MM.1S (cell line): ENCODE data around the gene WDR19.

Experiments
- DNase-seq: peaks from one replicate; pipeline ENCODE4 v3.0.0-alpha.2; 2015
- H2AFZ ChIP-seq: fragments of 300-600 bp; sonication (generic); 2 replicates; pipeline ENCODE4 v1.6.0; 2016; ENCODE audit warnings: antibody characterized with exemption, low read length
- H3F3A ChIP-seq: fragments of 300-600 bp; sonication (generic); 2 replicates; pipeline ENCODE4 v1.6.1; 2016; ENCODE audit warnings: mild to moderate bottlenecking, antibody characterized with exemption, low read length, moderate library complexity, mixed read lengths; ENCODE audit not compliant: insufficient read depth
- H3K27ac ChIP-seq: fragments of 300-600 bp; sonication (generic); 2 replicates; pipeline ENCODE4 v1.5.1; 2016; ENCODE audit warnings: mild to moderate bottlenecking, low read length
- H3K27me3 ChIP-seq: fragments of 300-600 bp; sonication (generic); replicated peaks from 2 replicates; pipeline ENCODE4 v1.6.0; 2016; ENCODE audit warnings: low read length; ENCODE audit not compliant: insufficient read depth
- H3K36me3 ChIP-seq: fragments of 300-600 bp; sonication (generic); replicated peaks from 2 replicates; pipeline ENCODE4 v1.6.1; 2016; ENCODE audit warnings: mild to moderate bottlenecking, low read length, mixed read lengths; ENCODE audit not compliant: insufficient read depth
- H3K4me1 ChIP-seq: fragments of 300-600 bp; sonication (generic); 2 replicates; pipeline ENCODE4 v1.6.1; 2016; ENCODE audit warnings: low read length, mixed read lengths
- H3K4me2 ChIP-seq: fragments of 300-600 bp; sonication (generic); 2 replicates; pipeline ENCODE4 v1.6.0; 2016; ENCODE audit warnings: low read depth, low read length
- H3K4me3 ChIP-seq: fragments of 300-600 bp; sonication (generic); 2 replicates; pipeline ENCODE4 v1.5.1; 2016; ENCODE audit warnings: low read length, mixed read lengths
- H3K79me2 ChIP-seq: fragments of 300-600 bp; sonication (generic); 2 replicates; pipeline ENCODE4 v1.6.1; 2016; ENCODE audit warnings: mixed run types, low read length, mixed read lengths
- H3K9ac ChIP-seq: fragments of 300-600 bp; sonication (generic); 2 replicates; pipeline ENCODE4 v1.6.1; 2016; ENCODE audit warnings: low read length, mixed read lengths
- H3K9me2 ChIP-seq: fragments of 300-600 bp; sonication (generic); replicated peaks from 2 replicates; pipeline ENCODE4 v1.6.1; 2016; ENCODE audit warnings: mild to moderate bottlenecking, low read length, mixed read lengths; ENCODE audit not compliant: insufficient read depth
- H3K9me3 ChIP-seq: fragments of 300-600 bp; sonication (generic); replicated peaks from 2 replicates; pipeline ENCODE4 v1.6.1; 2016; ENCODE audit warnings: mild to moderate bottlenecking, low read length, mixed read lengths; ENCODE audit not compliant: insufficient read depth
- H4K20me1 ChIP-seq: fragments of 300-600 bp; sonication (generic); 2 replicates; pipeline ENCODE4 v1.6.1; 2016; ENCODE audit warnings: mild to moderate bottlenecking, low read length, moderate library complexity, mixed read lengths; ENCODE audit not compliant: insufficient read depth
- CTCF ChIP-seq: fragments of 300-600 bp; sonication (generic); IDR thresholded peaks from 2 replicates; pipeline ENCODE4 v1.5.1; 2016; ENCODE audit warnings: antibody characterized with exemption, low read length, mixed read lengths
- EZH2 ChIP-seq: fragments of 300-600 bp; sonication (generic); optimal IDR thresholded peaks from 2 replicates; pipeline ENCODE3; 2017; ENCODE audit warnings: low read depth, mild to moderate bottlenecking, antibody characterized with exemption, low read length, mixed read lengths
- EZH2phosphoT487 ChIP-seq: fragments of 300-600 bp; sonication (generic); IDR thresholded peaks from 2 replicates; pipeline ENCODE4 v1.6.1; 2018; ENCODE audit warnings: antibody characterized with exemption, low read length

The WDR19 gene

GRCh38 chr4:39278476-39278875 lies 96.1 kb downstream of the WDR19 start:
- Histone ChIP-seq H2AFZ (no peak overlapping the region), H3K79me2 (no peaks in the 10 kb centered on the region), H3K9me2 (no peaks in the 10 kb centered on the region), H3K4me2 (no peak overlapping the region), H3K27ac (no peak overlapping the region), H3K9ac (no peak overlapping the region), H3K36me3 (no peaks in the 10 kb centered on the region; the same call in 1 of the 2 replicates), H3K27me3 (no peaks in the 10 kb centered on the region), H3F3A (no peaks in the 10 kb centered on the region), H4K20me1 (no peaks in the 10 kb centered on the region), H3K4me1 (no peaks in the 10 kb centered on the region), H3K4me3 (no peak overlapping the region), H3K9me3 (no peaks in the 10 kb centered on the region)
- TF ChIP-seq EZH2 (no peak), CTCF (no peak), EZH2phosphoT487 (no peak)
- no peak for DNase-seq

DNA sequence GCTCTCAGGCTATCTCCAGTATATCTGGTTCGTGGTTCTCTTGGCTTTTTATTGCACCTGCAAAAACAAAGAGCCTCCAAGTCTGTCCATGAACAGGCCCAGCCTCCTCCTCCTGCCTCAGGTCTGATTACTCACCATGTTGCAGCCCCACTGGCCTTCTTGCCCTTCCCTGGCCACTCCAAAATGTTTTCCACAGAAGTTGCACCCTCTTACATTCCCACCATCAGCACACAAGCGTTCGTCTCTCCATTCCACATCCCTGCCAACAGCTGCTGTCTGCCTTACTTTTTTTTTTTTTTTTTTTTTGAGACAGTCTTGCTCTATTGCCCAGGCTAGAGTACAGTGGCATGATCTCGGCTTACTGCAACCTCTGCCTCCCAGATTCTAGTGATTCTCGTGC lies 97.1 kb downstream of the WDR19 start:
- no peaks in the 10 kb centered on the region for H3K79me2 ChIP-seq
- H3K36me3 ChIP-seq: no peaks in the 10 kb centered on the region; the same call in 1 of the 2 replicates
- TF ChIP-seq EZH2: no peak
- TF ChIP-seq EZH2phosphoT487: no peak
- no peak for TF ChIP-seq CTCF
- H2AFZ ChIP-seq: no peak overlapping the region
- no peak overlapping the region for H3K9ac ChIP-seq
- H3K4me1 ChIP-seq: no peaks in the 10 kb centered on the region
- no peaks in the 10 kb centered on the region for H4K20me1 ChIP-seq
- DNase-seq: no peak
- H3K27me3 ChIP-seq: no peaks in the 10 kb centered on the region
- no peaks in the 10 kb centered on the region for H3K9me3 ChIP-seq
- no peak overlapping the region for H3K4me3 ChIP-seq
- H3K9me2 ChIP-seq: no peaks in the 10 kb centered on the region
- no peak overlapping the region for H3K4me2 ChIP-seq
- H3F3A ChIP-seq: no peaks in the 10 kb centered on the region
- no peak overlapping the region for H3K27ac ChIP-seq

DNA sequence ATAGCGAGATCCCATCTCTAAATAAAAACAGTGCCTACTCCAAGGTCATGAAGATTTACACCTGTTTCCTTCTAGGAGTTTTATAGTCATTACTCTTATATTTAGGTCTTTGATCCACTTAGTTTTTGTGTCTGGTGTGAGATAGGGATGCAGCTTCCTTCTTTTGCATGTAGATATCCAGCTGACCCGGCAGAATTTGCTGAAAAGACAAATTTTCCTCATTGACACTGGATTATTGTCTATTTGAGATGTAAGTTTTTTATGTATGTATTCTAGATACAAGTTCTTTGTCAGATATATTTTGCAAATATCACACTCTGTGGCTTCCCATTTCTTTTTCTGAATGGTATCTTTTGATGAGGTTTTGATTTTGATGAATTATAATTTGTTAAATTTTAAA lies 98.4 kb downstream of the WDR19 start:
- Histone ChIP-seq H3K4me2 (no peak overlapping the region), H3K79me2 (no peaks in the 10 kb centered on the region), H3K4me1 (no peaks in the 10 kb centered on the region), H3K36me3 (no peaks in the 10 kb centered on the region; the same call in 1 of the 2 replicates), H3K9ac (no peak overlapping the region), H3K4me3 (no peak overlapping the region), H3K27me3 (no peaks in the 10 kb centered on the region), H3K27ac (no peak overlapping the region), H3F3A (no peaks in the 10 kb centered on the region), H4K20me1 (no peaks in the 10 kb centered on the region), H3K9me3 (no peaks in the 10 kb centered on the region), H2AFZ (no peak overlapping the region), H3K9me2 (no peaks in the 10 kb centered on the region)
- DNase-seq: no peak
- TF ChIP-seq EZH2phosphoT487: no peak
- no peak for TF ChIP-seq EZH2
- no peak for TF ChIP-seq CTCF
